HG03139 (cell line): ENCODE measurements around the gene ALPL.
"Not testable (repeated sequence)": the region's sequence is repeated elsewhere in the genome, so short reads cannot be mapped to it uniquely, and the experiment has no call there.

ENCODE experiments used
- ATAC-seq: cut with Tn5 transposase; IDR thresholded peaks from one replicate; pipeline ENCODE4 v1.9.1; 2021; ENCODE audit not compliant: unreplicated experiment

ALPL gene

DNA sequence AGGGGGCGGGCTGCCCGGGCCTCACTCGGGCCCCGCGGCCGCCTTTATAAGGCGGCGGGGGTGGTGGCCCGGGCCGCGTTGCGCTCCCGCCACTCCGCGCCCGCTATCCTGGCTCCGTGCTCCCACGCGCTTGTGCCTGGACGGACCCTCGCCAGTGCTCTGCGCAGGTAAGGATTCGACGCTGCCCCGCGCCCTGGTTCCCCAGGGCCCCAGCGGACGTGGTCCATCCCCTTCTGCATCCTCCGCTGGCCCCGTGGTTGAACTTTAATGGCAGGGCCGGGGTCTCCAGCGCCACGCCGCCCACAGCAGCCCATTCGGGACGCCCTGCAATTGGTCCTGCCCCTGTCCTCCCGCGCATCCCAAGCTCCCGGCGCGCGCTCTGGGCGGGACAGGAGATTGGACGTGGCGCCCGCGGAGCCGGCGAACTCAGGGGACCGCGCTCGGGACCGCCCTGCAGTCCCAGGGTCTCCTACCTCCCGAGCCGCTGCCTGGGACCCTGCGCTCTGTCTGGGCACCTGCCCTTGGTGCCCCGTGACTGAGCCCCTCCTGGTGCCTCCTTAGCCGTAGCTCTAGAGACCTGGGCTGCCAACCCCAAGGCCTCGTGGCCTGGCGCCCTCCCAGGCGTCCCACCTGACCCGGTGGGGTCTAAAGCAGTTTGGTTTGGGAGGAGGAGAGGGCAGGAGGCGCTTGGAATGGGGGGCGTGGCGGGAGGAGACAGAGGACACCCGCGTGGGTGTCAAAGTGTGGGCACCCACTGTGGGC, at the start of gene ALPL:
ALPL (plus strand) TSS at position 73 of the 762 bp plus-strand sequence. CDS start 44,659 bp downstream, outside the sequence.
- no peak for ATAC-seq

GRCh38 chr1:21465127-21465526, 44.1 kb upstream of the ALPL start:
- not testable (repeated sequence) for ATAC-seq

DNA sequence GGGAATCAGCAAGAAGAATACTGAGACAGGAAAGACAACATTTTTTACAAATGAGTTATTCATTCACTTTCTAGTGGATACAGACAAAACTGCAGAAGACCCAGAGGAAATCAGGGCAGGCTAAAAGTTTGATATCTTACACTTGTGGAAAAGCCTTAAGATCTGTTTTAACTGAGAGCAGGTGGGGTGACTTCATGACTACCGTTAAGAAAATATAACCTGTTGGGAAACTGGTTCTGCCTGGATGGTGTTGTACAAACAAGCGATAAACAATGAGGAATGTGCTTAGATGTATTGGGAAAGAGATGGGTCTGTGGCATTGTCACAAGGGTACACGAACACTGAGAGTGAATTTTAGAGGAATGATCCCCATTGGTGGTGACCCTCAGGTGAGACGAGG, 41.3 kb upstream of the ALPL start:
- ATAC-seq, result not testable (repeated sequence)

DNA sequence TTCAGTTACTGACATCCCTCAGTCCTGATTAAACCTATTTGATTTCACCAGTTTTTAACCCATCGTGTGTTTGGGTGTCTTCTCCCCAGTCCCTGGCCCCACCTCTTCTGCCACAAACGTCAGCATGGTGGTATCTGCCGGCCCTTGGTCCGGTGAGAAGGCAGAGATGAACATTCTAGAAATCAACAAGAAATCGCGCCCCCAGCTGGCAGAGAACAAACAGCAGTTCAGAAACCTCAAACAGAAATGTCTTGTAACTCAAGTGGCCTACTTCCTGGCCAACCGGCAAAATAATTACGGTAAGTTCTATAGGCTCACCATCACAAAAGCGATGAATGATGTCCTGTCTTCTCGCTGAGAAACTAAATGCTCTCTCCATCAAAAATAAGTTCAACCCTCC, 40.6 kb upstream of the ALPL start:
- ATAC-seq, result no peak

- no peak for ATAC-seq
Measured at GRCh38 chr1:21469581-21469980, 39.6 kb upstream of the ALPL start.

GRCh38 chr1:21472861-21473260, 36.4 kb upstream of the ALPL start:
- no peak for ATAC-seq

- ATAC-seq, result no peak
Measured at GRCh38 chr1:21478356-21478755, 30.9 kb upstream of the ALPL start.

DNA sequence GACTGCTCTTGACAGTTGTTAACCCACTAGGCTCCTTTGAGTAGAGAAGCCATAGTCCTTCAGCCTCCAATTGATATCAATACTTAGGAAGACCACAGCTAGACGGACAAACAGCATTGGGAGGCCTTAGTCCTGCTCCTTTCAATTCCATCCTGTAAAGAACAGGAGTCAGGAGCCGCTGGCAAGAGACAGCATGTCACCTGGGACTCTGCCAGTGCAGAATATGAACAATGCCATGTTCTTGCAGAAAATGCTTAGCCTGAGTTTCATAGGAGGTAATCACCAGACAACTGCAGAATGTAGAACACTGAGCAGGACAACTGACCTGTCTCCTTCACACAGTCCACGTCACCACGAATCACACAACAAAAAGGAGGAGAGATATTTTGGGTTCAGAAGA, 25.3 kb upstream of the ALPL start:
- ATAC-seq, result not testable (repeated sequence)

DNA sequence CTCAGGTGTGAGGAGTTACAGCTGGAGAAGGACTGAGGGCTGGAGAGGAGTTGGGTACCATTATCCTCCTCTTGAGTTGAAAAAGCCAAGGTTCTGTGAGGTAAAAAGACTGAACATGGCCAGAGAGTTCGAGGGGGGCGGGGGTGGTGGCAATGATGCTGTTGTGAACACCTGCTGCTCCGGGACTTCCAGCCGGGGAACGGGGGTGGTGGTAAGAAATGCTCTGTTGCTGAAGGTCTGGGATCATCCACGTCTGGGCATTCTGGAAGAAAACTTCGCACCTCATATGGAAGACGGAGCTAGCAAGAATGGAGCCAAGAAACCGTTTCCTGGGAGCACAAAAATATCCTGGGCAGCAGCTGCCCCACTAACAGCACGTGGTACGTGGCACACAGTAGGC, 20.1 kb upstream of the ALPL start:
- ATAC-seq, result no peak

- no peak for ATAC-seq
Measured at GRCh38 chr1:21490774-21491487, 18.3 kb upstream of the ALPL start.

DNA sequence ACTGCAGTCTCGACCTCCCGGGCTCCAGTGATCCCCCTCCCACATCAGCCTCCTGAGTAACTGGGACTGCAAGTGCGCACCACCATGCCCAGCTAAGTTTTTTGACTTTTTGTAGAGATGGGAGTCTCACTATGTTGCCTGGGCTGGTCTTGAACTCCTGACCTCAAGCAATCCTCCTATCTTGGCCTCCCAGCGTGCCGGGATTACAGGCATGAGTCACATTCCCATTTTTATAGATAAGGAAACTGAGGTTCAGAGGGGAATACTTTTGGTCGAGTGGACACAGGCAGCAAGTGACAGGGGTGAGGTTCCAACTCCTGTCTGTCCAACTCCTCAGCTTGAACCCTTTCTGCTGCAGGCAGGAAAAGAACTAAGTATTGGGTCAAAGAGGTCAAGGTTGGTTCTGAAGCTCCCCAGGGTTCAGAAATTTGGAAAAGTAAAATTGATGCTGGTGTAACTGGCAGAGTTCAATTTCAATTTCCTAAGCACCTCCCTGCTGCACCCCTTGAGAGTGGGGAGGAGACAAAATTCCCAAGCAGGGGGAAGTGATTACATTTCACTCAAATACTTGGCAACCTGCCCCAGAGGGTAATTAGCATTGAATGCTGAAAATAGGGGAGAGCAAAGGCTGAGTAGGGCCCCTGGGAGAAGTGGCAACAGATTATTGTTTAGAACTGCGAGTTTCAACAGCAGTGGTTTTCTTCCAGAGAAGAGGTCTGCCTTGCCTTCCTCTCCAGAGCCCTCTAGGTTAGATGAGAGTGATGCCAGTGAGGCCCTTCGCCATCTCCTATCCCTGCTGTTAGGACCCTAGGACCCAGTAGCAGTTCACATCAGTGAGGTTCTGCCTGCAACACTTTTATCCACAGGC, 17.5 kb upstream of the ALPL start:
- ATAC-seq, result no peak

DNA sequence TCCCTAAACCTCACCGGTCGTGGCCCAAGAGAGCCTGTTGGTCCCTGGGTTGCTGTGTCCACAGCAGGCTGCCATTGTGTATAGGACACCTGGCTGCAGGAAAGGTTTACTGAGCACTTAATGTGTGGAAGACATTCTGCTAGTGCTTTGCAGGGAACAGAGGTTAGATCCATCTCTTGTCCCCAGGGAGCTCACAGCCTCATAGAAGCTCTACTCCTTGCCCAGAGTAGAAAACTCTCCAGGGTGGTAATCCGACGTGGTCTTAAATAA, 16.9 kb upstream of the ALPL start:
- no peak for ATAC-seq

DNA sequence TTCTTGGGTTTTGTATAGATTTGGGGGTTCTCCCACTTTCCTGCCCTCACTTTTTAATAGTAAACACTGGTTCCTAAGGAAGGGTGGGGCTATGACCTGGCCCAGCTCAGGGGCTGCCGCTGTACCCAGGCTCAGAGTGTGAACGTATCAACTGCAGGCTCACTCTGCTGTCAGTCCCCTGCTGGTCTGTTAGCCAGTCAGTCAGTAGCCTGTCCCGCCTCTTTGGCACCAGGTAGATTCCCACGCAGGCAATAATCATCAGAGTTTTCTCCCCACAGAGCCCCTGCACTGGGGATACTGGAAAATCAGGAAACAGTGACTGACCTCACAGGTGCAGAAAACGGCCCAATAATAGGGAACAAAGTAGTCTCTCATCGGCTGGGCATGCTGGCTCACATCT, 15.0 kb upstream of the ALPL start:
- ATAC-seq, result no peak

DNA sequence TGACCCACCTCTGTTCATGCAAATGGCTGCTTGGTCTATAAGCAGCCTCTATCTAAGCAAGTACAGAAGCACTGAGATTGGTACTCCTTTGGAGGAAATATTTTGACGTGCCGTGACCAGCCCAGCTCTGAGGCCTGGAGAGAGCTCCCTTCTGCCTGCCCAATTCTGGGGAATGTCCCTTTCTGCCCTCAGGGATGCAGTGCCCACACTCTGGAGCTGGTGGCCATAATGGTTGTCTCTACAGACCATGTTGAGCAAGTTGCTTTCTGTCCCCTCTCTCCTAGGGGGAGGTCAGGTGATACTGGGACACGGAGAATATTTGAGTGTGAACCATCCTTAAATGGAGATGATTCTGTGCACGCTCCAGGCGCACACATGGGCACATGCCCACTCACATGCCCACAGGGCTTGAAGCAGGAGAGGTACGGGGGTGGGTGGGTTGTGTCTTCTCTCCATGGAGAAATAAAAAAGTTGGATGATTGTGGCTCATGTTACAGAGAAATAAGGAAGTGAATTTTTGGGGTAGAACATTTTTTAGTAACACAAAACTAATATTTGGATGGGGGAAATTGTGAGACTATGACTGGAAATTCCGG, 13.9 kb upstream of the ALPL start:
- no peak for ATAC-seq

DNA sequence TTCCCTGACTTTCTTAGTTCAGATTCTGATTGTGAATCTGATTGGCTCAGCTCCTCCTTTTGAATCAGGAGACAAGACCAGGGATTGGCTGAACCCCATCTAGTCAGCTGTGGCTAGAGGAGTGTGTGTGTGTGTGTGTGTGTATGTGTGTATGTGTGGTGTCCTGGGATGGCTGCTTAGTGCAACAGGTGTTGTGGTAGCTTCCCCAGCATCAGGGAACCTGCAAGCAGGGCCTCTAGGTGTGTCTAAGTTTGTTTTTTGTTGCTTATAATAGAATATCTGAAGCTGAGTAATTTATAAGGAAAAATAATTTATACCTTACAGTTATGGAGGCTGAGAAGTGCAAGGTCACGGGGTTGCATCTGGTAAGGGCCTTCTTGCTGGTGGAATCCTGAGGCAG, 13.2 kb upstream of the ALPL start:
- no peak for ATAC-seq

DNA sequence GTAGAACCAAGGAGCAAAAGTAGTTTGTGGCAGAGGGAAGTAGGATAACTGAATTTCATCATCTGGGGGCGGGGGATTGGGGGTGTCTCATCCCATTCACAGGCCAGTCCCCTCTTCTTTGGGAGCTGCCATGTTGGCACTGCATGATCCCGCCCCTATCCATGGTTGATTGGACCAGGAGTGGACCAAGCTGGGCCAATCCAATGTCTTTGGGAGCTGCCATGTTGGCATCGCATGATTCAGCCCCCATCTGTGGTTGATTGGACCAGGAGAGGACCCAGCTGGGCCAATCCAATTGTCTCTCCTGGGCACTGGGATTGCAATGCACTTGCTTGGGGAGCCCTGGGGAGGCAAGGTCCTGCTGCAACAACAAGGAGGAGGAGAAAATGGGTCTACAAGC, 12.3 kb upstream of the ALPL start:
- no peak for ATAC-seq

GRCh38 chr1:21497466-21498061, 11.7 kb upstream of the ALPL start:
- ATAC-seq, result no peak

GRCh38 chr1:21499283-21499950, 9.8 kb upstream of the ALPL start:
- no peak for ATAC-seq

- ATAC-seq, result no peak
Measured at GRCh38 chr1:21503706-21504377, 5.4 kb upstream of the ALPL start.

GRCh38 chr1:21506804-21507203, 2.4 kb upstream of the ALPL start:
- no peak for ATAC-seq
